ENCODE data around the gene DIO3.

Gene DIO3

DNA sequence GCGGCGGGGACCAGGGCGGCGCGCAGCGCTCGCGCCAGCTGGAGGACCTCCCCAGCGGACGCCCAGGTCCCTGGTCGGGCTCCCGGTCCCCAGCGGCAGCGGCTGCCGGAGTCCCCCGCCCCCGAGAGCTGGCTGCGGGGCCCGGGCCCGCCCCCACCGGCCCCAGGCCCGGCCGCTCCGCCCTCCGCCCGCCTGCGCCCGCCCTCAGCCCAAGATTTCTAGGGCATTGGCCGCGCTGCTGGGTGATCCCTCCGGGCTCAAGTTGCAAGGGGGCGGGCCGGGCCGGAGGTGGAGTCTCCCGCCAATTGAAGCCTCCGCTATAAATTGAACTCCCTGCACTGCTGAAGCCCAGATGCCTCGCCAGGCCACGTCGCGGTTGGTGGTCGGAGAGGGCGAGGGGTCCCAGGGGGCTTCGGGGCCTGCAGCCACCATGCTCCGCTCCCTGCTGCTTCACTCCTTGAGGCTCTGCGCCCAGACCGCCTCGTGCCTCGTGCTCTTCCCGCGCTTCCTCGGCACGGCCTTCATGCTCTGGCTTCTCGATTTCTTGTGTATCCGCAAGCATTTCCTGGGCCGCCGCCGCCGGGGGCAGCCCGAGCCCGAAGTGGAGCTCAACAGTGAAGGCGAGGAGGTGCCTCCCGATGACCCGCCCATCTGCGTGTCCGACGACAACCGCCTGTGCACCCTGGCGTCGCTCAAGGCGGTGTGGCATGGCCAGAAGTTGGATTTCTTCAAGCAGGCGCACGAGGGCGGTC lies at the start of gene DIO3:
Gene DIO3 (plus strand): TSS at position 351 of the 752 bp plus-strand sequence.
- no peak for DNase-seq (ENCODE audit: low read depth, low spot score)
- H3K27ac ChIP-seq: no peak within 1 kb of the TSS

DNA sequence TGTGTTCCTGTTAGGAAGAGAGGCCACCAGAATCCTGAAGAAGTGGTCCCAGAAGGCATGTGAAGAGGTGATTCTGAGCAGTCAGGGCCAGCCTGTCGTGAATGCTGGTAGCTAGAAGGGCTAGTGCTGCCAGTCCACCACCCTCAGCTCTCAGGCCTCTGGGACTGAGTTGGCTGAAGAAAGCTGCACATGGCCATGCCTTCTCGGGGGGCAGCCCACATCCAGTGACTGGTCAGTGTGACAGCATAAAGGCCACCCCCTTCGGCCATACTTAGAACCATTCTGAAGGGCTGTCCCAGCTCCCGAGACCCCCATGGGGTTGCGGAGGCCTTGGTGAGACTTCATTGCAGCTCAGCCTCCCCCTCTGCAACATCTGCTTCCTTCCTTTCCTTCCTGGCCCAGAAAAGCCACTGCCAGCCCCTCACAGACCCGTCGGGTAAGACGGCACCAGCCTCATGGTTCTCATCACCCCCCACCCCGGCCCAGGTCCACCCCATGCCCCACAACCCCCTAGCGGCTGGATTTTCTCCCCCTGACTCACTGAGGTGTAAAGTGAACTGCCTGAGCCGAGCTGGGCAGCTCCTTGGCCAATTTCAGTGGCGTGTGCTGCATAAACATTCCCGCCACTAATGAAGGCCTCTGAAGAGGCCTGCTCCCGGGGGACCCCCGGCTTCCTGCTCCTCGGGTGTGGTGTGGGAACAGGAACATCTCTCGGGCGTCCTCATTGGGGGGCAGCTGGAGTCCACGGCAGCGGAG lies 49.5 kb upstream of the DIO3 start:
- H3K27ac ChIP-seq: no peak overlapping the region
- no peak for DNase-seq (ENCODE audit: low read depth, low spot score)

DNA sequence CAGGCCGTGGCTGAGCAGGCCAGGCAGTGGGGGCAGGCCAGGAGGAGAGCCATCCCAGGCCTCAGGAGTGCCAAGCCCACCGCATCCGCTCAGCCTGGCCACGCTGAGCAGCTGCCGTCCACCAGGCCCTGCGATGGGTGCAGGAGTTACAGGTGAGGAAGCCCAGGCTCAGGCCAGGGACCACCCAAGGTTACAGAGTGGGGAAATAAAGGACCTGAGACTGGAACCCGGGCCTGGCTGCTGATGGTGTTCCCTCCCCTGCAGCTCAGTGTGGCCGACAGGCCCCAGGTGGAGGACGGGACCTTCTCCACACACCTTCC lies 49.0 kb upstream of the DIO3 start:
- no peak overlapping the region for H3K27ac ChIP-seq

DNA sequence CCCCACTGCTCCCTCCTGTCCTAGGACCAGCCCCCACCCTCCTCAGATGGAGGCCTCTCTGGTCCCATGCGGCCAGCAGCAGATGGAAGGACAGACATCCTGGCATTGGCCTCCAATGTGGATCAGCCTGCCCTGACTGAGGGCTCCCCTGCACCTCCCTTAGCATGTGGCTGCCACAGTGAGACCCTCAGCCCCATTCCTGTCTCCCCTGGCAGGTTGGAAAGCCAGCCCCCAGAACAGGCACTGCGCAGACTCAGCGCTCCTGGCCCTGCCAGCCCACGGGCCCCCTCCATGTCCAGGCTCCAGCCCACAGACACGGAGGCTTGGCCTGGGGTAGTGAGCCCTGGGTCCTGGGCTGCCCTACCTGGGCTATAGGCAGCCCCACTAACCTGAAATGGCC lies 47.2 kb upstream of the DIO3 start:
- no peak for DNase-seq (ENCODE audit: low read depth, low spot score)
- no peak overlapping the region for H3K27ac ChIP-seq

More for the DNA sequence above, 49.0 kb upstream of the DIO3 start:
- DNase-seq (ENCODE audit: low read depth, low spot score): no peak

DNA sequence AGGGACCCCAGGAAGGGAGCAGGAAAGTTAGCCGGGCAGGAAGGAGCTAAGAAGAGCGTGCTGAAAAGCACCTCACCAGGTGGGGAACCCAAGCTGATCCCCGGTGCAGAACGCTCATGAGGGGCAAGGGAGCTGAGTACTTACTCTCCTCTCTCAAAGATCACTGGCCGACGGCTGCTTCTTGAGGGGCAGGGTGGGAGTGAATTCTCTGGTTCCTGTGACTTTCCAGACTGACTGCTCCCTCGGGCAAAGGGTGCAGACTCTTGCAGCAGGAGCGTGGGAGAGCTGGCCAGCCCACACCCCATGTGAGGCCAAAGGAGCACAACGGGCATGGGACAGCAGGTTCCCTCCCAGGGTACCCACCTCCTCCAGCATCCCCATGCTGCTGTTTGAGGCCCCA lies 44.9 kb upstream of the DIO3 start:
- H3K27ac ChIP-seq: no peak overlapping the region
- no peak for DNase-seq (ENCODE audit: low read depth, low spot score)

DNA sequence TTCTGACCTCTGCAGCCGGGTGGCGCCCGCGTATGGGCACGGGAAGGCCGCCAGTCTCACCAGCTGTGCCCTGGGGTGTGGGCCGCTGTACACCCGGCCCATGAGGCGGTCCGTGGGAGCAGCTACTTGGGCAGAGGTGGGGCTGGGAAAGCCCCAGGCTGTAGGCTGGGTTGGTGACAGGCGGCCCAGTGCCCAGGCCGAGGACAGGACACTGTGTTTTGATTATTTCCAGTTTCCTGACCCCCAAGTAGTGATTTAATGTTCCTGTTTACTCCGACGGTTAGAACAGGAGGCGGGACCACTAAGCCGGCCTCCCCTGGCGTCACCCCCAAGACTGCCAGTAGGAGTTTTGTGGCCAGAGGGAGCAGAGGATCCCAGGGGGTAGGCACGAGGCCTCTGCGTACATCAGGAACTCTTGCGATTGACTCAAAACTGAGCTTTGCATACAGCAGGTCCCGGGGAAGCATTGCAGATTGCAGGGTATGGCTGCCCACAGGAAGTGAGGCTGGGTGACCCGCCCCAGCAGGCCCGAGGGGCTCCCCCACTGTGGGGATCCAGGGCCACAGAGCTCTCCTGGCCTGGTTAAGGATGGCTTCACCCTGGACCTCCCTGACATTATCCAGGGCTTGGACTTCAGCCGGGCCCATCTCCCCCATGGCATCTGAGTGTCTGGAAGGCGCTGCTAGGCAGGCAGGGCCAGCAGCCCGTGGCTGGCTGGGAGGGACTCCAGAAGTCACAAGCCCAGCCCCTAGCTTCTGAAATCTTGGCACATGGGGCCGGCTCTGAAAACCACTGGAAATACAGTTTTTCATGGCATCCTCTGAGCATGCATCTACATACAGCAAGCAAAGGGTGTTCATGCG lies 42.5 kb upstream of the DIO3 start:
- no peak overlapping the region for H3K27ac ChIP-seq
- no peak for DNase-seq (ENCODE audit: low read depth, low spot score)

DNA sequence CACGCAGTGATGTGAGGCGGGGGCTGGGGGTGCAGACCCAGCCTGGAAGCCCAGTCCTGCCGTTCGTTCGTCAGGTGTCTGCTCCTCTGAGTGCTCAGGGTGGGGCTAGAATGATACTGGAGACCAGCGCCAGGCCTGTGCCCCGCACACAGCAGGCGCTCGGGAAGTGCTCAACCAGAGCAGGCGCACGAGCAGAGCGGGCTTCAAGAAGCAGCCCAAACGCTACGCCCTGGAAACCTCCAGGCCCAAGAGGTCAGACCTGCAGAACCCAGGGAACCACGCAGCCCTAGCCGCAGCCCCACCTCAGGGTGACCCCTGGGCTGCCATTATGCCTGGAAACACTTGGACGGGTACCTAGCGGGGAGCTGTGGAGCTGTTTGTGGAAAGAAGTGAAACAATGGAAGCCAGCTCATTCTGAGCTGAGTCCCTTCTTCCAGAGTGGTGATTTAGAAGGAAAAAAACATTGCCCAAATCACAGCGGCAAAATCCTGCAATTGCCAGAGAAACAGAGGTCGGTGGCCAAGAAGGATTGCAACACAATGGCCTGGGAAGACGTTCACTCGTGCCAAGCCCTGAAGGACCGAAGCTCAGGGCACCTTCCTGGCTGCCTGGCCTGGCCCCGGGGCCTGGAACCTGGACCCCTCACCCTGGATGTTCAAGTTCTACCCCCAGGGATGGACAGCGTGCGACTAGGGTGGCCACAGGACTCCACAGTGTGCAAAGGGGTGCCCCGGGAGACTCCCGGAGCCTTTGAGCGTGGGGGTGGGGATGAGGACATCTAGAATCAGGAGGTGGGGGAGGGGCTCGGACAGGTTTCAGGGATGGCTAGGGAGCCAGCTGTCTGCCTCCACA lies 40.4 kb upstream of the DIO3 start:
- H3K27ac ChIP-seq: no peak overlapping the region
- no peak for DNase-seq (ENCODE audit: low read depth, low spot score)

DNA sequence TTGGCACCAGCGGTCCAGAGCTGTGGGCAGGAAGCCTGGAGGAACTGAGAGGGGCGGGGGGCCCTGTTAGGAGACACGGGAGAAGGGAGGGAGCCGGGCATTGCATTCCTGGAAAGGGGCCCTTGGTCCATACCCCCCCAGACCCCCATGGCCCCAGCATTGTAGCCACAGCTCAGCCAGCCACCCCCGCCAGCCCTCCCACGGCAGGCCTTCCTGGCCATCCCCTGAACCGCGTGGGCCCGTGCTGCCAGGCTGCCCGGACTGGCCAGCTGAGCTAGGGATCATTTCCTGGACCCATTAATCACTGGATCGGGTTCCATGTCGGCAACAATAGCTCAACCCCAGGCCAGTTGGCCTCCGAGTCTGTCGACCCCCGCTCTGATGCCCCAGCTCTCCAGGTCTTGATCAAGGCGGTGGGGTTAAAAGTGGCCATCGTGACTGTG lies 39.8 kb upstream of the DIO3 start:
- DNase-seq (ENCODE audit: low read depth, low spot score): no peak
- no peak overlapping the region for H3K27ac ChIP-seq

DNA sequence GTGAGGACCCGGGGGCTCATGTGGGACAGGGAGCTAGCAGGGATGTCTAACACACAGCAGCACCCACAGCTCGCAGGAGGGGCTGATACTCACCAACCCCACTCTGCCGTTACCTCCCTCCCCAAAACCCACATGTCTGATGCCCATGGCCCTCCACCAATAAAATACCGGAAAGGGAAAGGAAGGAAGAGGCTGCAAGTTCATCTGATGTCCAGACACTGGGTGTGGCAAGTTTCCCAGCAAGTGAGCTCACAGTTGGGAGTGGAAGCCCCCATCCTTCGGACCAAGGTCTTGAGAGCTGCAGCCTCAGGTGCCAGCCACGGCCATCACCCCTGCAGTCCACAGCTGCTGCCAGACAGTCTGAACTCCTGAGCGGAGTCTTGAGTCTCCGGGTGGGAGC lies 39.3 kb upstream of the DIO3 start:
- no peak overlapping the region for H3K27ac ChIP-seq
- DNase-seq (ENCODE audit: low read depth, low spot score): no peak

DNA sequence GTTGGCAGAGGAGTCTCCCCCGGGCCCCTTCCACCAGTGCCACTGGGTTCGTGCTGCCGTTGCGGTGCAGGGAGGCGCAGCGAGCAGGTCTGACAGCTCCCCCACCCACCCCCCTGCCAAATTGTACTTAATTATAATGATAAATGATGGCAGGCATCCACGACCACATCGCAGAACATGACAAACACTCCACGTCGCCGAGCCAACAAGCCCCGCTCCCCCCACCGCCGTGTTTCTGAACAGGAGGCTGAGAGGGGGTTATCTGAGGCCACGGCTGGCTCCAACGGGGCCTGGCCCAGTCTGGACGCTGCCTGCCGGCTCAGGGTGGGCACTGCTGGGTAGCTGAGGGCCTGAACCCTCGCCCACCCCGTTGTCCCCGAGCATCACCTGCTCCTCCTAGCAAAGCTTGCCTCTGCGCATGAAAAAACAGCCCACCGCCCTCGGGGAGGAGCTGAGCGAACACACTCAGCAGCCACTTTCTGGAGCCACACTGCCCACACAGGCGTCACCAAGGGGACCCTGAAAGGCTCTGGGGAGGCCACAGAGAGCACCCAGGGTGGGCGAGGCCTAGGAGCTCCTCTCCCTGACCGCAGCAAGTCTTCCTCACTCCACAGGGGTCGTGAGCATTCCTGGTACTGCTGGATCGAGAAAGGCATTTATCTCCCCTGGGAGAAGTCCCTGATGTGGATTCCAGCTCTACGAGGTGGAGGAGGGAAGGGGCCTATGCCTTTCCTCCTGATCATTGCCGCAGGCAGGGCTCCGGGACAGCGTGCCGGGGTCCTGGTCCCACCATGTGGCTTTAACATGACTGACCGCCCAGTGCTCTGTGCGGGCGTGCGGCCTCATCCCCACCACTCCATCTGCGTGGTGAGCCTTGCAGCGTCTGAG lies 35.4 kb upstream of the DIO3 start:
- no peak for DNase-seq (ENCODE audit: low read depth, low spot score)
- H3K27ac ChIP-seq: no peak overlapping the region

DNA sequence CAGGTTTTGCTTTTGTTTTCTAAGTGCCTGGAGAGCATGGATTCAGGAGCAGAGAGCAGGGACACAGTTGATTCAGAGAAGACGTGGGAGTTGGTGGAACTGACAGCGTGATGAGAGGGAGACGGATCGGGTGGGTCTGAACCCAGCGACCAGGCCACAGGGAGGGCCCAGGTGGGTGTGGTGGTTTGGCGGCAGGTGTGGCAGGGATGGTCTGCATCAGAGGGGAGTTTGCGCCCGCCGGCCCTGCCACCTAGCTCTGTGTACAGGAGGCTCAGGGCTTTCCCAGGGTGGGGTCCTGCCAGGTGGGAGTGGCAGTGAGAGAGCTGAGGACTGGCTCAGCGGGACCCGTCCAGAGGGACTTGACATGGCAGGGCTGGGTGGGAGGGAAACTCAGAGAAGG lies 33.3 kb upstream of the DIO3 start:
- no peak overlapping the region for H3K27ac ChIP-seq
- no peak for DNase-seq (ENCODE audit: low read depth, low spot score)

DNA sequence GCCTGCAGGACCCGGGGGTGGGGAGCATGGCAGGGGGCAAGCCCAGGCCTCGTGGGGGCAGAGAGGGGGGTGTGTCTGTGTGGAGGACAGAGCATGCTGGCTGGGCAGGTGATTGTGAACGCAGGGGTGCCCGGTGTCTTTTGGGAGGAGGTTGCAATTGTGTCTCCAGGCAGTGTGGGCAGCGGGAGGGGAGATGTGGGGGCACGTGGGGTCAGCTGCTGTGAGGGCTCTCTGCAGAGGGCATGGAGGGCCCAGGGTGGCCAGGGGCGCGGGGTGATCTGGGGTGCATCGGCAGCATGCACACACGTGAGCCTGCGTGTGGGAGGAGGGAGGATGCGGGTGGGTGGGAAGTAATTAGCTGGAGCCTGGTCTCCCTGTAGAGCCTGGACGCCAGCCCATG lies 32.2 kb upstream of the DIO3 start:
- no peak for DNase-seq (ENCODE audit: low read depth, low spot score)
- H3K27ac ChIP-seq: no peak overlapping the region

DNA sequence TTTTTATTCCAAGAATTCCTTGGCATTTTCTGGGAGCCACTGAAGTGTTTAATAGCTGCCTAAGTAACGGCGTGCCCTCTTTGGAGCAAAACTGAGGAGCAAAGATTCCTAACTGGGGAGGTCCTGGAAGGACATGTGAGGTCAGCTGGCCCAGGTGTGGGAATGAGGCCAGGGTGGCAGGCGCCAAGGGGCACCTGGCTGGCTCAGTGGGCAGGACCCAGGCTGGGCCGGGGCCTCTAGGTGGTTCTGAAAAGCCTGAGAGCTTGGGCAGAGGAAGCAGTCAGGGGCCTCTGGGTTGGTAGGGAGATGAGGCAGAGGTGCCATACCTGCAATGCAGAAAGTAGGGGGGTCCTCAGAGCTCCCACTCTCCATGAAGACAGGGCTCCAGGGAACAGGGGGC lies 27.1 kb upstream of the DIO3 start:
- no peak for DNase-seq (ENCODE audit: low read depth, low spot score)
- H3K27ac ChIP-seq: no peak overlapping the region

DNA sequence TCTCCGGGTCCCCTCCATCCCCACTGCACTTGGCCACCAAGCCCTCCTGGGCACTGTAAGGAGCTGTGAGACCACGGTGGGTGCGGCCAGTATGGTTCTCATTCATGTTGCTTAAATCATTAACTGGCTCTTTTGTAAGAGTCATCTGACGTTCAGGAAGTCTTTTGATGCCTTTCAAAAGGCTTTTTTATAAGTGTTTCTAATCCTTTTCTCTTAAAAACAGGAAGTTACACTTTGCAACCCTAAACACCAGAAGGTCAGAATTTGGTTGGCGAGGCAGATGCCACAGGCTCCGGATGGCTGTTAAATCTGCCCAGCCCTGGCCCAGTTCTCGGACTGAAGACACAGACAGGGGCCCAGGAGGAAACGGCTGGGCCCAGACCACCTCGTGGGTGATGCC lies 26.1 kb upstream of the DIO3 start:
- no peak for DNase-seq (ENCODE audit: low read depth, low spot score)
- H3K27ac ChIP-seq: no peak overlapping the region

DNA sequence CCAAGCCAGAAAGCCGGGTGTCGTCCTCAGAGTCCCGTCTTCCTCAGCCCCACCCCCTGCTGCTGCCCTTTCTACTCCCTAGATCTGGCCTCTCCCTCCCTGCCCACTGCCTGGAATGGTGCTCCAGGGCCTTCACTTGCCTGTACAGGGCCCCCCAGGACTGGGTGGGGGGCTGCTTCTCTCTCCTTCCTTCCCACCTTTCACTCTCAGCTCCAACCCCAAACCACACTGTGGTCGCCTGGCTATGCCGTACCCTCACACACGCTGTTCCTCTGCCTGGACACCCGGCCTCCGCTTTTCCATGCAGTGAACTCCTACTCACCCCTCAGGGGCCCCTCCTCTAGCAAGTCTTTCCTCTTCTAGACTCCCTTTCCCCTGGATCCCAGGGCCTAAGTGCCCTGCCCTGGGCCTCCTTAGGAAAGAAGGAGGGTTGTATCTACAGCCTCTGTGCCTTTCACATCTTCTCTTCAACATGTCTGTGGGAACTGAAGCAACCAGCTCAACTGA lies 25.5 kb upstream of the DIO3 start:
- H3K27ac ChIP-seq: no peak overlapping the region
- DNase-seq (ENCODE audit: low read depth, low spot score): no peak

DNA sequence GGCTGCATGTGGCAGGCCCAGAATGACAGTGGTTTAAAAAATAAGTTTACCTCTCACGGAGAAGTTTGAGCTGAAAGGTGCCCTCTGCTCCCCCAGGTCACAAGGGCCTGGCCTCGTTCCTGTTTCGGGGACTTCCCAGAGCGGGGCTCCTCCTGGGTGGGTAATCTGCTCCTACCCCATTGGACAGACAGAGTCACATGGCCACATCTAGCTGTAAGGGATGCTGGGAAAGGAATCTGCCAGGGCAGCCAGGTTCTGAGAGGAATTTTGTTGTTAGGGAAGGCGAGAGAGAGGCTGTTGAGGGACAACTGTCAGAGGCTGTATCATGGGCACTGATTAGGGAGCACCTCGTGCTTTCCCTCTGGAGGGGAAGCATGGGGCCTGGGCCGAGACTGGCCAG lies 24.0 kb upstream of the DIO3 start:
- DNase-seq (ENCODE audit: low read depth, low spot score): no peak
- no peak overlapping the region for H3K27ac ChIP-seq

DNA sequence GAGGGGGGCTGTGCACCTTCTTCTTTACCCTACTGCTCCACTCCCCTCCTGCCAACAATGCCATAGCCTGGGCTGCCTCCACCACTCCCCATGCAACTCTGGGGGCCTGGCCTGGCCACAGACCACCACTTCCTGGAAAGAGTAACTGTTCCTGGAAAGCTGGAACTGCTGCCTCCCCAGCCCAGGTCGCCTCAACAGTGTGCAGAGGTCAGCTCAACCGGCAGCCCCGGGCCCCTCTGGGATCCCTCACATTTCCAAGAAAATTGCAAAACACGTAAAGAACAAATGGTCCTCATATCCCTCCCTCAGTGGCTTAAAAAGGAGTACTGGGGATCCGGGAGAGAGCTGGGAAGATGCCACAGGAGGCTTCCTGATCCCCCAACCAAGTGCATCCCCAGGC lies 22.4 kb upstream of the DIO3 start:
- H3K27ac ChIP-seq: no peak overlapping the region
- DNase-seq (ENCODE audit: low read depth, low spot score): no peak

DNA sequence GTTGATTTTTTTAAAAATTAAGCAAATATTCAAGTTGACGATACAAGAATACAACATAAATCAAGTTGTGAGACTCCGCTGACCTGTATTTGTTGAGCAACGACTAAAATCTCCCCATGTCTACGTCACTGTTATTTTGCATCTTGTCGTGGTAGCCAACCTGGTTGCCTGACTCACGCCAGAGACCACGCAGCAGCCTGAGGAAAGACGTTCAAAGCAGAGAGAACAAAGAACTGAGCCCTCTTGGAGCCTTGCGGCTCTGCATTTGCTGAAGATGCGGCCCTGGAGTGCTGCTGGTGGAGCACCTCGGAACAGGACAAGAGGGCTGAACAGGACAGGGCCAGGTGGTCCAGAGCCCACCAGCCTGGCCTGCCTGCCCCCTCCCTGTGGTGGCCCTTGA lies 21.4 kb upstream of the DIO3 start:
- no peak overlapping the region for H3K27ac ChIP-seq
- no peak for DNase-seq (ENCODE audit: low read depth, low spot score)
